GM23338 (cell line): ENCODE measurements around the gene PSMB10. TPM values are rescaled to one million over a fixed set of nuclear protein-coding genes. Genes with fewer than 3 reads are reported as not detected.

Source experiments
- ATAC-seq: fragments of 200-7000 bp; cut with Tn5 transposase; 3 replicates; pipeline ENCODE4 v1.9.1; 2020
- DNase-seq: peaks from one replicate; pipeline ENCODE4 v3.0.0-alpha.2; 2015; ENCODE audit warnings: low spot score
- H2AFZ ChIP-seq: fragments of 200-600 bp; sonication (generic); 2 replicates; pipeline ENCODE4 v1.8.0; 2016; ENCODE audit warnings: antibody characterized with exemption, mild to moderate bottlenecking, moderate library complexity
- H3F3A ChIP-seq: fragments of 200-600 bp; sonication (generic); replicated peaks from 2 replicates; pipeline ENCODE4 v1.8.0; 2017; ENCODE audit warnings: antibody characterized with exemption, mixed run types, low read depth
- H3K27ac ChIP-seq: fragments of 200-600 bp; sonication (generic); 2 replicates; pipeline ENCODE4 v1.6.1; 2016; ENCODE audit warnings: low read depth
- H3K27me3 ChIP-seq: fragments of 200-600 bp; sonication (generic); 2 replicates; pipeline ENCODE4 v1.8.0; 2016; ENCODE audit warnings: mild to moderate bottlenecking, mixed run types, moderate library complexity; ENCODE audit not compliant: insufficient read depth
- H3K36me3 ChIP-seq: fragments of 200-600 bp; sonication (generic); 2 replicates; pipeline ENCODE4 v1.8.0; 2016; ENCODE audit warnings: mild to moderate bottlenecking; ENCODE audit not compliant: insufficient read depth
- H3K4me1 ChIP-seq: fragments of 200-600 bp; sonication (generic); 2 replicates; pipeline ENCODE4 v1.8.0; 2016; ENCODE audit warnings: mild to moderate bottlenecking, moderate library complexity; ENCODE audit not compliant: insufficient read depth
- H3K4me2 ChIP-seq: fragments of 200-600 bp; sonication (generic); 2 replicates; pipeline ENCODE4 v1.7.1; 2017; ENCODE audit warnings: mixed run types
- H3K4me3 ChIP-seq: fragments of 200-600 bp; sonication (generic); 2 replicates; pipeline ENCODE4 v1.6.1; 2016; ENCODE audit warnings: mixed run types
- H3K79me2 ChIP-seq: fragments of 200-600 bp; sonication (generic); replicated peaks from 2 replicates; pipeline ENCODE4 v1.8.0; 2017; ENCODE audit warnings: mild to moderate bottlenecking; ENCODE audit not compliant: insufficient read depth
- H3K9me2 ChIP-seq: fragments of 200-600 bp; sonication (generic); 2 replicates; pipeline ENCODE4 v1.8.0; 2017; ENCODE audit not compliant: insufficient read depth
- H4K20me1 ChIP-seq: fragments of 200-600 bp; sonication (generic); replicated peaks from 2 replicates; pipeline ENCODE4 v1.8.0; 2017; ENCODE audit warnings: mild to moderate bottlenecking; ENCODE audit not compliant: insufficient read depth
- H3K27ac Mint-ChIP-seq: 2 replicates; pipeline ENCODE4 v1.8.0; 2020; ENCODE audit warnings: inconsistent platforms, mild to moderate bottlenecking, moderate library complexity, mixed read lengths
- H3K27me3 Mint-ChIP-seq: 3 replicates; pipeline ENCODE4 v1.8.0; 2022; ENCODE audit warnings: low read depth, mild to moderate bottlenecking, moderate library complexity, mixed read lengths, inconsistent platforms; ENCODE audit not compliant: insufficient read depth, poor library complexity
- H3K36me3 Mint-ChIP-seq: 3 replicates; pipeline ENCODE4 v1.8.0; 2021; ENCODE audit warnings: low read depth, mild to moderate bottlenecking, inconsistent platforms, moderate library complexity, mixed read lengths
- H3K4me1 Mint-ChIP-seq: 3 replicates; pipeline ENCODE4 v1.8.0; 2020; ENCODE audit warnings: mild to moderate bottlenecking, inconsistent platforms, mixed read lengths
- H3K4me3 Mint-ChIP-seq: 3 replicates; pipeline ENCODE4 v1.8.0; 2021; ENCODE audit warnings: moderate library complexity, mild to moderate bottlenecking, inconsistent platforms, mixed read lengths
- H3K9me3 Mint-ChIP-seq: 3 replicates; pipeline ENCODE4 v1.8.0; 2020; ENCODE audit warnings: moderate library complexity, mild to moderate bottlenecking, inconsistent platforms, mixed read lengths
- CREB1 ChIP-seq: fragments of 250-450 bp; sonication (Bioruptor Pico); IDR thresholded peaks from 2 replicates; pipeline ENCODE4 v1.5.0; 2020; ENCODE audit warnings: low read depth, mild to moderate bottlenecking, moderate library complexity
- CTCF ChIP-seq, 2 experiments: fragments of 200-600 bp in 1 of 2; sonication (generic) in 1 of 2; conservative IDR thresholded peaks; 2 replicates each; pipeline versions ENCODE4 v1.5.1 to v1.6.1; 2016 to 2017; ENCODE audit warnings: antibody characterized with exemption in 2 of 2, low read depth in 2 of 2, mild to moderate bottlenecking in 2 of 2, moderate library complexity in 1 of 2
- ETS1 ChIP-seq: IDR thresholded peaks from 2 replicates; pipeline ENCODE4 v1.6.1; 2016; ENCODE audit warnings: antibody characterized with exemption
- EZH2 ChIP-seq: fragments of 200-600 bp; sonication (generic); IDR thresholded peaks from one replicate; pipeline ENCODE4 v1.8.0; 2017; ENCODE audit warnings: antibody characterized with exemption, mild to moderate bottlenecking, low read depth; ENCODE audit not compliant: unreplicated experiment
- EZH2phosphoT487 ChIP-seq: fragments of 200-600 bp; sonication (generic); IDR thresholded peaks from one replicate; pipeline ENCODE4 v1.8.1; 2018; ENCODE audit warnings: antibody characterized with exemption; ENCODE audit not compliant: unreplicated experiment
- JUNB ChIP-seq: IDR thresholded peaks from one replicate; pipeline ENCODE4 v1.6.1; 2016; ENCODE audit warnings: antibody characterized with exemption; ENCODE audit not compliant: unreplicated experiment
- NANOG ChIP-seq: IDR thresholded peaks from 2 replicates; pipeline ENCODE4 v1.6.1; 2016; ENCODE audit warnings: antibody characterized with exemption, borderline replicate concordance
- REST ChIP-seq: IDR thresholded peaks from one replicate; pipeline ENCODE4 v1.6.1; 2018; ENCODE audit warnings: antibody characterized with exemption; ENCODE audit not compliant: unreplicated experiment
- STAT1 ChIP-seq: IDR thresholded peaks from one replicate; pipeline ENCODE4 v1.6.1; 2016; ENCODE audit warnings: antibody characterized with exemption; ENCODE audit not compliant: unreplicated experiment
- ZNF114 ChIP-seq: fragments of 250-450 bp; sonication (Bioruptor Pico); IDR thresholded peaks from 2 replicates; pipeline ENCODE4 v1.5.0; 2020; ENCODE audit warnings: mild to moderate bottlenecking, moderate library complexity
- ZNF331 ChIP-seq: fragments of 250-450 bp; sonication (Bioruptor Pico); IDR thresholded peaks from 2 replicates; pipeline ENCODE4 v1.5.0; 2020; ENCODE audit warnings: low read depth, mild to moderate bottlenecking, moderate library complexity
- polyA plus RNA-seq: library from polyadenylated mRNA; unstranded; fragments of >200 nt; fragmentation: Nextera tagmentation; extraction: Ambion mirVana; gene quantifications from 2 replicates; pipeline ENCODE4 v1.2.1, GENCODE V29; 2016
- total RNA-seq: library from RNA; depleted of rRNA; stranded (reverse); fragments of >200 nt; shearing (Covaris generic); gene quantifications from 2 replicates; pipeline ENCODE4 v1.2.3, GENCODE V29; 2014

PSMB10 gene
- total and polyA plus RNA-seq, 2 experiments from 2014 or later, result 27.5 to 114 TPM

GRCh38 chr16:67976205-67976604 is 39.6 kb upstream of the PSMB10 start:
- Histone ChIP-seq H4K20me1 (no peaks in the 10 kb centered on the region), H2AFZ (no peak overlapping the region), H3K79me2 (no peaks in the 10 kb centered on the region), H3F3A (no peaks in the 10 kb centered on the region), H3K4me1 (no peaks in the 10 kb centered on the region), H3K36me3 (no peaks in the 10 kb centered on the region), H3K9me2 (no peaks in the 10 kb centered on the region), H3K27ac (no peak overlapping the region), H3K4me2 (no peak overlapping the region), H3K4me3 (no peak overlapping the region), H3K27me3 (no peaks in the 10 kb centered on the region)
- H3K9me3 Mint-ChIP-seq, result no peaks in the 10 kb centered on the region
- H3K4me1 Mint-ChIP-seq, result no peaks in the 10 kb centered on the region; the same call in 2 of the 3 replicates
- no peak for DNase-seq
- H3K27ac Mint-ChIP-seq, result no peak overlapping the region
- TF ChIP-seq REST, result no peak
- TF ChIP-seq EZH2phosphoT487, result no peak
- no peak for TF ChIP-seq ZNF331 (CRISPR knock-in tag)
- no peak for TF ChIP-seq EZH2
- TF ChIP-seq STAT1, result no peak
- no peak for TF ChIP-seq ZNF114 (CRISPR knock-in tag)
- no peak for TF ChIP-seq ETS1
- no peak for TF ChIP-seq JUNB
- no peak for TF ChIP-seq NANOG
- TF ChIP-seq CTCF (conservative IDR thresholded peaks at IDR 0.05; ENCODE audit: low read depth in 2 of 2), result no peak
- TF ChIP-seq CREB1, result no peak
- peaks cover 12% of the 10 kb centered on the region for H3K27me3 Mint-ChIP-seq
- no peaks in the 10 kb centered on the region for H3K36me3 Mint-ChIP-seq
- no peak overlapping the region for H3K4me3 Mint-ChIP-seq
- ATAC-seq, result no peak
